Upper lobe of left lung (tissue), 6 donors: ENCODE results near the gene TRAPPC2. TPM values are rescaled to one million over a fixed set of nuclear protein-coding genes. Genes with fewer than 3 reads are reported as not detected.
"Not testable (repeated sequence)": the region's sequence is repeated elsewhere in the genome, so short reads cannot be mapped to it uniquely, and the experiment has no call there.

ENCODE experiments used
- ATAC-seq, 2 donors: fragments of 200-7000 bp; cut with Tn5 transposase; one replicate each; pipeline ENCODE4 v1.9.1; 2022; ENCODE audit warnings: mild to moderate bottlenecking in 2 of 2, moderate library complexity in 2 of 2; ENCODE audit not compliant: low FRiP score in 2 of 2
- DNase-seq, 2 donors: peaks; one replicate each; pipeline ENCODE4 v3.0.0-alpha.2; 2019 to 2020
- H3K27ac ChIP-seq, 4 donors: fragments of 200-600 bp; sonication (generic); one replicate each; pipeline ENCODE4 v1.5.1; 2016 to 2019
- H3K27me3 ChIP-seq, 4 donors: fragments of 200-600 bp; sonication (generic); one replicate each; pipeline ENCODE4 v1.5.1; 2017 to 2019
- H3K36me3 ChIP-seq, 4 donors: fragments of 200-600 bp; sonication (generic); one replicate each; pipeline ENCODE4 v1.5.1; 2016 to 2019
- H3K4me1 ChIP-seq, 4 donors: fragments of 200-600 bp; sonication (generic); one replicate each; pipeline ENCODE4 v1.5.1; 2018 to 2019
- H3K4me3 ChIP-seq, 4 donors: fragments of 200-600 bp; sonication (generic); one replicate each; pipeline ENCODE4 v1.5.1; 2017 to 2019; ENCODE audit warnings: mild to moderate bottlenecking in 2 of 4, moderate library complexity in 1 of 4
- H3K9me3 ChIP-seq, 4 donors: fragments of 200-600 bp; sonication (generic); one replicate each; pipeline ENCODE4 v1.5.1; 2018 to 2019
- CTCF ChIP-seq, 6 experiments: fragments of 450-650 bp in 4 of 6; fragments of 200-600 bp in 2 of 6; sonication (generic) in 2 of 6; IDR thresholded peaks; one replicate each; pipeline ENCODE4 v1.5.1; 2016 to 2019; ENCODE audit warnings: antibody characterized with exemption in 6 of 6
- EP300 ChIP-seq, 4 donors: sonication (generic); formaldehyde crosslinking; IDR thresholded peaks; one replicate each; pipeline ENCODE4 v1.5.1; 2017; ENCODE audit warnings: antibody characterized with exemption in 4 of 4, control low read depth in 2 of 4
- POLR2A ChIP-seq, 4 donors: fragments of 450-650 bp; IDR thresholded peaks; one replicate each; pipeline ENCODE4 v1.5.1; 2016 to 2017; ENCODE audit warnings: antibody characterized with exemption in 4 of 4, mild to moderate bottlenecking in 2 of 4
- POLR2AphosphoS5 ChIP-seq, 2 donors: sonication (generic); formaldehyde crosslinking; IDR thresholded peaks; one replicate each; pipeline ENCODE4 v1.5.1; 2017; ENCODE audit warnings: antibody characterized with exemption in 2 of 2
- WGBS, 2 donors: methylation state at CpG; one replicate each; pipeline ENCODE4 v1.1.5; 2017 to 2018; 5-methylcytosine and 5-hydroxymethylcytosine counted together
- total RNA-seq, 6 donors: library from RNA; depleted of rRNA in 4 of 6; stranded (reverse); fragments of >200 nt in 4 of 6; gene quantifications; one replicate each; pipeline versions ENCODE4 v1.1.0 to v1.2.1, GENCODE V29; 2016 to 2021
- donor health status: DM: no; HTN: no; CAD: no; lungs with moderate emphysema.
- donor health status: DM: no; HTN: yes; CAD: no; lungs with severe emphysema.

TRAPPC2 gene
- total RNA-seq, 6 donors from 2014 or later = 6.3 to 18.0 (median 12.7) TPM

GRCh38 chrX:13681595-13681994, 52.8 kb downstream of the TRAPPC2 start:
- 78 to 91% methylated on average over 7 of the region's 7 CpGs for WGBS, 2 donors
- H3K4me1 ChIP-seq = no peaks in the 10 kb centered on the region
- no peaks in the 10 kb centered on the region for H3K36me3 ChIP-seq
- DNase-seq (no peak), ATAC-seq (no peak)
- H3K27me3 ChIP-seq = no peaks in the 10 kb centered on the region
- H3K9me3 ChIP-seq = no peaks in the 10 kb centered on the region
- no peak overlapping the region for H3K4me3 ChIP-seq
- no peak for TF ChIP-seq POLR2A (IDR thresholded peaks at IDR 0.05)
- no peak for TF ChIP-seq POLR2AphosphoS5 (IDR thresholded peaks at IDR 0.05)
- TF ChIP-seq EP300 (IDR thresholded peaks at IDR 0.05) = no peak
- no peak for TF ChIP-seq CTCF (IDR thresholded peaks at IDR 0.05)
- no peak overlapping the region for H3K27ac ChIP-seq

GRCh38 chrX:13679700-13680099, 54.7 kb downstream of the TRAPPC2 start:
- H3K4me3 ChIP-seq, H3K27me3 ChIP-seq, H3K36me3 ChIP-seq, H3K27ac ChIP-seq, H3K4me1 ChIP-seq, H3K9me3 ChIP-seq, DNase-seq, ATAC-seq: not testable (repeated sequence)
- WGBS, 2 donors = 92 to 98% methylated on average over 3 to 4 of the region's 4 CpGs

- DNase-seq (no peak), ATAC-seq (no peak)
- H3K9me3 ChIP-seq = no peaks in the 10 kb centered on the region
- H3K27ac ChIP-seq = no peak overlapping the region
- no peak for TF ChIP-seq CTCF (IDR thresholded peaks at IDR 0.05)
- no peak for TF ChIP-seq POLR2AphosphoS5 (IDR thresholded peaks at IDR 0.05)
- TF ChIP-seq POLR2A (IDR thresholded peaks at IDR 0.05) = no peak
- TF ChIP-seq EP300 (IDR thresholded peaks at IDR 0.05) = no peak
- H3K4me3 ChIP-seq = no peak overlapping the region
- H3K4me1 ChIP-seq = no peaks in the 10 kb centered on the region
- no peaks in the 10 kb centered on the region for H3K27me3 ChIP-seq
- H3K36me3 ChIP-seq = no peaks in the 10 kb centered on the region
Observed at GRCh38 chrX:13676885-13677284, 57.5 kb downstream of the TRAPPC2 start.

- TF ChIP-seq POLR2AphosphoS5 (IDR thresholded peaks at IDR 0.05) = no peak
- no peak for TF ChIP-seq POLR2A (IDR thresholded peaks at IDR 0.05)
- no peak for TF ChIP-seq EP300 (IDR thresholded peaks at IDR 0.05)
- TF ChIP-seq CTCF (IDR thresholded peaks at IDR 0.05) = no peak
- no peak for ATAC-seq
- Histone ChIP-seq H3K27me3 (no peaks in the 10 kb centered on the region), H3K27ac (no peak overlapping the region), H3K4me3 (no peak overlapping the region), H3K9me3 (no peaks in the 10 kb centered on the region), H3K4me1 (peaks cover 0 to 10% (median 2%) of the 10 kb centered on the region in 4 donors), H3K36me3 (no peaks in the 10 kb centered on the region)
- DNase-seq = no peak
Observed at GRCh38 chrX:13673016-13673415, 61.4 kb downstream of the TRAPPC2 start.

GRCh38 chrX:13670197-13670596, 64.2 kb downstream of the TRAPPC2 start:
- WGBS, 2 donors = 81 to 93% methylated on average over 5 of the region's 5 CpGs
- ATAC-seq (no peak), DNase-seq (no peak)
- no peaks in the 10 kb centered on the region for H3K27me3 ChIP-seq
- no peak overlapping the region for H3K27ac ChIP-seq
- TF ChIP-seq POLR2AphosphoS5 (IDR thresholded peaks at IDR 0.05) (no peak), CTCF (IDR thresholded peaks at IDR 0.05) (no peak), POLR2A (IDR thresholded peaks at IDR 0.05) (no peak), EP300 (IDR thresholded peaks at IDR 0.05) (no peak)
- no peak overlapping the region for H3K4me3 ChIP-seq
- H3K36me3 ChIP-seq = no peaks in the 10 kb centered on the region
- H3K4me1 ChIP-seq = peaks cover 0 to 10% (median 2%) of the 10 kb centered on the region in 4 donors
- H3K9me3 ChIP-seq = no peaks in the 10 kb centered on the region

- peak overlapping the region in 3 of 4 donors; percentile 52 to 64 (median 61) for H3K27ac ChIP-seq
- H3K9me3 ChIP-seq, H3K36me3 ChIP-seq, H3K4me3 ChIP-seq, H3K27me3 ChIP-seq, ATAC-seq, H3K4me1 ChIP-seq, DNase-seq: not testable (repeated sequence)
- 88 to 95% methylated on average over 5 to 8 of the region's 8 CpGs for WGBS, 2 donors
Observed at GRCh38 chrX:13669755-13670154, 64.7 kb downstream of the TRAPPC2 start.
